Neural progenitor cell (in vitro differentiated cells): ENCODE results near the gene STEAP1B.

Experiments
- EZH2 ChIP-seq: fragments of 200-600 bp; sonication (generic); IDR thresholded peaks from 2 replicates; pipeline ENCODE4 v1.6.1; 2017; ENCODE audit warnings: antibody characterized with exemption, mild to moderate bottlenecking, moderate library complexity
- EZH2phosphoT487 ChIP-seq: fragments of 200-600 bp; sonication (generic); IDR thresholded peaks from 2 replicates; pipeline ENCODE4 v1.6.1; 2017; ENCODE audit warnings: antibody characterized with exemption
- TF ChIP-seq, protein P1 (sequence below): fragments of 200-600 bp; sonication (generic); IDR thresholded peaks from 2 replicates; pipeline ENCODE4 v1.5.1; 2017; ENCODE audit warnings: antibody characterized with exemption, mild to moderate bottlenecking

GRCh38 chr7:22477262-22477661 lies 22.7 kb downstream of the STEAP1B start:
- TF ChIP-seq, protein P1, sequence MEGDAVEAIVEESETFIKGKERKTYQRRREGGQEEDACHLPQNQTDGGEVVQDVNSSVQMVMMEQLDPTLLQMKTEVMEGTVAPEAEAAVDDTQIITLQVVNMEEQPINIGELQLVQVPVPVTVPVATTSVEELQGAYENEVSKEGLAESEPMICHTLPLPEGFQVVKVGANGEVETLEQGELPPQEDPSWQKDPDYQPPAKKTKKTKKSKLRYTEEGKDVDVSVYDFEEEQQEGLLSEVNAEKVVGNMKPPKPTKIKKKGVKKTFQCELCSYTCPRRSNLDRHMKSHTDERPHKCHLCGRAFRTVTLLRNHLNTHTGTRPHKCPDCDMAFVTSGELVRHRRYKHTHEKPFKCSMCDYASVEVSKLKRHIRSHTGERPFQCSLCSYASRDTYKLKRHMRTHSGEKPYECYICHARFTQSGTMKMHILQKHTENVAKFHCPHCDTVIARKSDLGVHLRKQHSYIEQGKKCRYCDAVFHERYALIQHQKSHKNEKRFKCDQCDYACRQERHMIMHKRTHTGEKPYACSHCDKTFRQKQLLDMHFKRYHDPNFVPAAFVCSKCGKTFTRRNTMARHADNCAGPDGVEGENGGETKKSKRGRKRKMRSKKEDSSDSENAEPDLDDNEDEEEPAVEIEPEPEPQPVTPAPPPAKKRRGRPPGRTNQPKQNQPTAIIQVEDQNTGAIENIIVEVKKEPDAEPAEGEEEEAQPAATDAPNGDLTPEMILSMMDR = no peak
- TF ChIP-seq EZH2phosphoT487 = no peak
- TF ChIP-seq EZH2 = no peak
